Transverse colon (tissue), 4 donors: ENCODE measurements around the gene RASGRP1.

Experiments
- CTCF ChIP-seq, 5 experiments: fragments of 200-600 bp in 3 of 5; fragments of 450-650 bp in 2 of 5; sonication (generic) in 3 of 5; IDR thresholded peaks; 1 replicate in 2 of 5; 2 replicates in 3 of 5; pipeline ENCODE4 v1.5.1; 2016 to 2017; ENCODE audit warnings: antibody characterized with exemption in 5 of 5, inconsistent platforms in 3 of 5, mild to moderate bottlenecking in 2 of 5, moderate library complexity in 1 of 5
- POLR2A ChIP-seq: fragments of 450-650 bp; IDR thresholded peaks from one replicate; pipeline ENCODE4 v1.6.1; 2016; ENCODE audit warnings: antibody characterized with exemption, mild to moderate bottlenecking, moderate library complexity
- POLR2AphosphoS5 ChIP-seq, 3 donors: sonication (generic); formaldehyde crosslinking; IDR thresholded peaks; one replicate each; pipeline ENCODE4 v1.6.1; 2016; ENCODE audit warnings: antibody characterized with exemption in 3 of 3

- no peak for TF ChIP-seq POLR2A
- TF ChIP-seq CTCF (IDR thresholded peaks at IDR 0.05) = no peak
- no peak for TF ChIP-seq POLR2AphosphoS5 (IDR thresholded peaks at IDR 0.05)
Observed at GRCh38 chr15:38532728-38533127, 31.9 kb downstream of the RASGRP1 start.
